GM19351 (cell line): ENCODE measurements around the gene SMARCE1.

Experiments
- ATAC-seq: cut with Tn5 transposase; IDR thresholded peaks from one replicate; pipeline ENCODE4 v1.9.1; 2021; ENCODE audit warnings: mild to moderate bottlenecking, moderate library complexity; ENCODE audit not compliant: unreplicated experiment

SMARCE1 gene

GRCh38 chr17:40646791-40647623 is 611 bp downstream of the SMARCE1 start:
- peak; percentile 40 for ATAC-seq

GRCh38 chr17:40645943-40646342 is 1.7 kb downstream of the SMARCE1 start:
- no peak for ATAC-seq

- no peak for ATAC-seq
Observed at GRCh38 chr17:40645291-40645690, 2.3 kb downstream of the SMARCE1 start.

- no peak for ATAC-seq
Observed at GRCh38 chr17:40637931-40638330, 9.7 kb downstream of the SMARCE1 start.

- no peak for ATAC-seq
Observed at GRCh38 chr17:40633871-40634270, 13.7 kb downstream of the SMARCE1 start.

- no peak for ATAC-seq
Observed at GRCh38 chr17:40632216-40632615, 15.4 kb downstream of the SMARCE1 start.

GRCh38 chr17:40629842-40630241 is 17.8 kb downstream of the SMARCE1 start:
- ATAC-seq, result no peak

GRCh38 chr17:40625311-40625710 is 22.3 kb downstream of the SMARCE1 start:
- no peak for ATAC-seq

GRCh38 chr17:40623419-40624210 is 24.0 kb downstream of the SMARCE1 start:
- no peak for ATAC-seq

- ATAC-seq, result no peak
Observed at GRCh38 chr17:40622509-40622928, 25.1 kb downstream of the SMARCE1 start.

- ATAC-seq, result no peak
Observed at GRCh38 chr17:40621578-40621977, 26.0 kb downstream of the SMARCE1 start.

DNA sequence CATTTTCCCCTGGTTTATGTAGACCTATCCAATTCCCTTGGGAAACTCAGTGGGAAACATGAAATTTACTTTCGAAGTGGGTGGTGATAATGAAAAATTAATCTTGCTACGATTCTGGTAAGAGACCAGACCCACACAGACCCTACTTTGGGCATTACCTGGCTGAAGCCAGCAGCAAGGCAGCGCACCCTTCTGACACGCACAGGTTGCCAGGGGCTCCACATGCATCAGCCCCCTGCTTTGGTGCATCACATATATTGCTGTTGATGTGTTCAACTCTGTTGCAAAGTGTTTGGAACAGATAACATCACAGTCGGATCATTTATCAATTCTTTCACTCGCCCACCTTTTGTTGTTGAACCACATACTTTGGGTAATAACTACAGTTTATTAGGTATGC is 26.6 kb downstream of the SMARCE1 start:
- no peak for ATAC-seq

DNA sequence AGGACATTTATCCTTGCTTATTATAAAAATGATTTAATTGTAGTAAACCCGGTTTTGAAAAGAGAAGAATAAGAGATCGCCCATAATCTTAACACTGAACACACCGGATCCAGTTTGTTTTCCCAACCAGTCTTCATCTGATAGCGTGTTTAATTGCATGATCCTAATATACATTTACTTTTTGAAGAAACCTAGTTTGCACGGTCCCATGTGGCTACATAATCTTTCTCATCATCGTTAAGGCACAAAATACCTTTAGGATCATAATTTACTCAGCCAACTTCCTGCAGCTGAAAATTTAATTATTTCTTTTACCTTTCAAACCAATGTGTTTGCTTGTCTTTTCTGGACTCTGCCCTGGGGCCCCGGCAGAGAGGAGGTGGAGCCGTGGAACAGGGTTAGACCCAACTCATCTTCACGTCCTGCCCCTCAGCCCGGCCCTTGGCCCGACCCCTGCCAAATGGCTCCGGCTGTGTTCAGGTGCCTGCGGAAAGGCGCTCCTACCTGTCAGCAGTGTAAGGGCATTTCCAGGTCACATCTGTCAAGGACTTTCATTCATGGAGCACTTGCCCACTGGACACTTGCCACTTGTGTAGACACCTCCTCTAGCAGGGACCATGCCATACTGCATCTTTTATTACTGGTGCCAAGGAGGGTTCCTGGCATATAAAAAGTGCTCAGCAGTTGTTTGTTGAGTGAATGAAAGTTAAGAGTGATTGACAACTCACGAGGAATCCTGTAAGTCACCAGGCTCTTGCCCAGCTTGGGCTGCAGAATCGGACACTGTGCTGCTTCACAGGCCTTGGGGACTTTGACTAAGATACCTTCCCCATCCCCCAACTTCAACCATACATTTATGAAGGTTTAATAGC is 28.6 kb downstream of the SMARCE1 start:
- ATAC-seq, result no peak

DNA sequence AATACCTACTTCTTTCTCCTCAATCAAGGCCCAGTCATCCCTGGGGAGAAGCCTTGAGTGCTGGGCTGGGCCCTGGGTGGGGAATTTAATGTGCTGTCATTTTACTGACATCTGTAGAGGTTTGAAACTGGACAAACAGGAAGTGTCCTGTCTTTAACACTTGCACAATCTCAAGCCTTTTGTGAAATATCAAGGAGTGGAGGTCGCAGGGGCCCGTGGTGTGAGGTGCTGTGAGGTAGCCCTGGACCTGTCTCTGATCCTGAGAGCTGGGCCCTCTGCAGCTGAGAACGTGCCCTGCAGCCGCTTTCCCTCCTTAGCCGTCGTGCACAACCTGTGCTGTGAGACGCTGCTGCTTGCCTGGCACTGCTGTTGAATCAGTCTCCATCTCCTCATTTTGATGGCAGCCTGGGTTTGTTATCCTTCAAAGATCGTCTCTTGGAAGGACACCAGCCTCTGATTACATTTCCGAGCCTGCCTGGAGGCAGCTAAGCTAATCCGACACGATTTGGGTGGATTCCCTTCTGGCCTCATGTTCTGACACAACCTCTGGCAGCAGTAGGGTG is 29.9 kb downstream of the SMARCE1 start:
- no peak for ATAC-seq

GRCh38 chr17:40616592-40616991 is 31.0 kb downstream of the SMARCE1 start:
- ATAC-seq, result no peak

GRCh38 chr17:40615841-40616476 is 31.7 kb downstream of the SMARCE1 start:
- no peak for ATAC-seq

DNA sequence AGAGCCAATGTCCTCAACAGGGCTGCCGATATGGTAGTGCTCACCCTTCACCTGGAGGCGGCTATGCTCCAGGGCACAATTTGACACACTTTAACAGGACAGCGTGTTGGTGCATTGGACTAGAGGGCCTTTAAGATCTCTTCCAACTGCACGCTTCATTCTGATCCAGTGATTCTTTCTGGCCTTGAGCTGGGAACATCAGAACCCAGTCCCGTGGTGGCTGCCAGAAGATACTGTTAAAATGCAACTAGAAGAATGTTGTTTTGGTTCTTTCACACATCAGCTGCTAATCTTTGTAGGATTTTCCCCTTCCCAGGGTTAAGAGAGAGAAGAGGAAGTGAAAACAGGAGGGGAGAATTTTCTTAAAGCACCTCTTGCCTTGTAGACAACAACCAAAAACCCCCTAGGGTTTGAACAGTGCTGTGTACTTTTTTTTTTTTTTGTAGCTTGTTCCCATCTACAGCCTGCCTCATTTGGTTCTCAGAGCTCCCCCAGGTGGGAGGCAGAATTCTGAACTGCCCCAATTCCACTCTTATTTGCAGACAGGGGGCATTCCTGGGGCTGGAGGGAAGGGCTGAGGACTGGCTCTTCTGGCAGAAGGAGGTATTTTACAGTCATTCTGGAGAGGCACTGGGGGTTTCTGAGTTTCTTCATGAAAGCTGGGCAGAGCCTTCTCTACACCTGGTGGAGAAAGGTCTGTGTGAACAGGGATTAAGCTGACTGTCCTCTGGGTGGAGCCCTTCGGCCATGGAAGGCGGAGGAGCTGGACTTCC is 32.4 kb downstream of the SMARCE1 start:
- peak; percentile 72 for ATAC-seq

GRCh38 chr17:40614431-40615067 is 33.1 kb downstream of the SMARCE1 start:
- ATAC-seq, result no peak
